Germinal center (tissue), 1 donor: ENCODE results near the gene ACOX2.
A peak's percentile ranks its signal among the peaks of the same experiment; 100 is the strongest.

Experiments used
- DNase-seq: peaks from one replicate; pipeline ENCODE4 v3.0.0; 2012; ENCODE audit warnings: mixed read lengths, low spot score

ACOX2 gene

GRCh38 chr3:58502872-58503271, 34.1 kb downstream of the ACOX2 start:
- no peak for DNase-seq

- peak; percentile 16 for DNase-seq
Observed at GRCh38 chr3:58497097-58497496, 39.9 kb downstream of the ACOX2 start.

GRCh38 chr3:58496206-58496857, 40.7 kb downstream of the ACOX2 start:
- DNase-seq, result no peak

- no peak for DNase-seq
Observed at GRCh38 chr3:58495101-58495500, 41.9 kb downstream of the ACOX2 start.

DNA sequence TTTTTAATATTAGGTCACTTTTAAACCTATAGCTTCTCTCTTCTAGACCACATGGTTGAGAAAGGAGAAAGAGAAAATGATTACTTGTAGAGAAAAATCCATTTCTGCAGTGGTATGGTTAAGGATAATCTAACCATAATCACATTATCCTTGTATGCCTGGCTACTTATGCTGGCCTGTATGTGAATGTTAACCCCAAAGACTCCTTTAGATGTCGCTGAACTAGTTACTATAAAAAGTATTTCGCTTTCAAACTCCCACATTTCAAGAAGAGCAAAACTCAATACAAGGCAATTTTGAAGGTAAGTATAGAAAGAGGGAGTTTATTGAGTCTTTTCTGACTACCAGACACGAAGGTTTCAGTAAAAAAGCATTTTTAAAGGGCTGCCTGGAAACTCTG, 42.9 kb downstream of the ACOX2 start:
- no peak for DNase-seq

GRCh38 chr3:58492494-58492905, 44.5 kb downstream of the ACOX2 start:
- DNase-seq, result peak; percentile 59

GRCh38 chr3:58491506-58492402, 45.2 kb downstream of the ACOX2 start, which contains the start of gene KCTD6:
TSS of gene KCTD6 (plus strand) at chr3:58492096. CDS start at chr3:58498756, 6,660 bp downstream.
- DNase-seq, result peak; percentile 94

DNA sequence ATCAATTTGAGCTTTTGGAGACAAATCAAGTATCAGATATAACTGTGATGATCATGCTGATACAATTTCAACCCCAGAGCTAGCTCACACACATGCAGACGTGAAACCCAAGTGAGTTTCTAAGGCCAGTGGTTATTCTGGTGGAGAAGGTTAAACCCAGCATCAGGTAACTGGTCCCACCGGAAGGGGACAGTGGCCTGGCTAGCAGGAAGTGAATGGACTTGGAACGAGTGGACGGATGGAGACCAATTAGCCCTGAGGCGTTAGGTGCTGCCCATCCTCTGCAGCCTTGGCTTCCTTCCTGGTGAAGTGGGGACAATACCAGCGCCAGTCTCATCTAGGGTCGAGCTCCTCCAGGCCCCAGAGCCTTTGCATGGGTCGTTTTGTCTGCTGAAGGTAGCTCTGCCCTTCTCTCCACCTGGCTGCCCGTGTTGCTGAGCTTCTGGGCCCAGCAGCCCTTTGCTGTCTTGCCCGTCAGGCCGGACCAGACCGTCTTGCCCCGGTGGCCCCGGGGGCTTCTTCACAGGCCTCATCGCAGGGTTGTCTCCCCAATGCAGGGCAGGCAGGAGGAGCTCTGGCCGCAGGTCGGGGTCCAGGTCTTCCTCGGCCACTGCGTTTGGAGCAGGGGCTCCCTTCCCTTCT, 46.0 kb downstream of the ACOX2 start:
- DNase-seq, result no peak

- DNase-seq, result no peak
Observed at GRCh38 chr3:58488967-58489366, 48.0 kb downstream of the ACOX2 start.

DNA sequence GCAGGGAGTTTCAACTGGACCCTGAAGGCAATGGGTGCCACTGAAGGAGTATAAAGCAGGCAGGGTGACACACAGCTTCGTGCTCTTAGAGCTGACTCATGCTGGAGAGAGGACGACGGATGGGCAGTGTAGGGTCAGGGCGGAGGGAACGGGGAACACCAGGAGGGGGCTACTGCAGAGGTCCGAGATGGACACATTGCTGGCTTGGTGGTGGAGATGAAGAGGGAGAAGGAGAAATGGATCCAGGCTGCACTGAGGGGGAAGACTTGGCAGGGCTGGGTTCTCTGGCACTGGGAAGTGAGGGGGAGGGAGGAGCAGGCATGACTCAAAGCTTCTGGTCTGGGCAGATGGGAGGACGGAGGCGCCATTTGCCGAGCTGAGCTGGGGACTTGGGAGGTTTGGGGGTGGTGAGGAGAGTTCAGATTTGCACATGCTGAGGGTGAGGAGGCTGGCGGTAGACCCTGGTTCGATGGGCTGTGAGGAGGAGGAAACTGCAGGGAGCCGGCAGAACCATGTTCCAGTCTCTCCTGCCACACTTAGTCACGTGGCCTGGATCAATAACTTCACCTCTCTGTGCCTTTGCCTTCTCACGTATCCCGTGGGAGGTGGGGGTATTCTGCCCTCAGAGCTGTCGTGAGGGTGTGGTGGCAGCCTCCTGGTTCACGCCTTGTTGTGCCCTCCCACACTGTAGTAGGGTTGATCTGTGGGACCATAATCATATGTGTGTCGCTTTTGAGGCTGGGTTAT, 49.7 kb downstream of the ACOX2 start:
- no peak for DNase-seq

DNA sequence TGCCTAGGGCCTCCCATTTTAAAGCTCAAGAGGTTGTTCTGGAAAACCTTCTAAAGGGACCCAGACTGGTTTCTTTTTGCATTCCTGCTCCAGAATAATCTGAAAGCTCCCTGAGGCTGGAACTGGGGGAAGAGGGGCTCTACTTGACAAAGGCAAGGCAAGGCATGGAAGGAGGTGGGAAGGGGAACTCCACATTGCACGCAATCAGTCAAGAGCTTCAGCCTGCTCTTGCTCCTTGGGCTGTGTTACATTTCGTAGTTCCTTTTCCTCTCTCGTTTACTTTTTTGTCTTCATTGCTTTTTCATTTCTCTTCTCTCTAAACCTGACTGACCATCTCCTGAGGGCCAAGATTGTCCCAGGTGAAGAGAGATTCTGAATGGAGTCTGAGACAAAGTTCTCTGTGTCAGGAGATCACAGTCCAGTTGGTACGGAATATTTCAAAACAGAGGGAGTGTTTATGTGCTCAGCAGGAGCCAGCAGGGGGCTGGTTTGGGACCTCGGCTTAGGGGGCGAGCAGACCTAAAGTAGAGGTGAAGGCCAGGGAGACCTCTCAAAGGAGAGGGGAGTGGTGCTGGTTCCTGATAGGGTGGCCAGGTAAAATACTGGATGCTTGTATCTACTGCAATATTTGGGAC, 51.1 kb downstream of the ACOX2 start:
- DNase-seq, result no peak

GRCh38 chr3:58484722-58485069, 52.3 kb downstream of the ACOX2 start:
- no peak for DNase-seq

- DNase-seq, result no peak
Observed at GRCh38 chr3:58484045-58484721, 52.8 kb downstream of the ACOX2 start.

GRCh38 chr3:58482917-58483636, 53.9 kb downstream of the ACOX2 start:
- no peak for DNase-seq

- no peak for DNase-seq
Observed at GRCh38 chr3:58480309-58480708, 56.7 kb downstream of the ACOX2 start.

DNA sequence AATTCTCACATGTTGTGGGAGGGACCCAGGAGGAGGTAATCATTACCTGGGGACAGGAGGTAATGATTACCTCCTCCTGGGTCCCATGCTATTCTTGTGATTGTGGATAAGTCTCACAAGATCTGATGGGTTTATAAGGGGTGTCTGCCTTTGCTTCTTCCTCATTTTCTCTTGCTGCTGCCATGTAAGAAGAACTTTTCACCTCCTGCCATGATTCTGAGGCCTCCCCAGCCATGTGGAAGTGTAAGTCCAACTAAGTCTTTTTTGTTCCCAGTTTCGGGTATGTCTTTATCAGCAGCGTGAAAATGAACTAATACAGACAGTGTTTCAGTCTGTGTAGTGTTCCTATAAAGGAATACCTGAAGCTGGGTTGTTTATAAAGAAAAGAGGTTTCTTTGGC, 58.2 kb downstream of the ACOX2 start:
- DNase-seq, result no peak

GRCh38 chr3:58474967-58475578, 61.9 kb downstream of the ACOX2 start:
- peak; percentile 34 for DNase-seq

- DNase-seq, result peak; percentile 52
Observed at GRCh38 chr3:58474348-58474911, 62.6 kb downstream of the ACOX2 start.

GRCh38 chr3:58473275-58473674, 63.7 kb downstream of the ACOX2 start:
- no peak for DNase-seq
